SKM-1 treated with dmso at 0.1 percent for 144 hours (cell line): ENCODE data around the gene LEAP2.

Experiments
- DNase-seq: peaks from one replicate; lab custom pipeline; 2025; ENCODE audit not compliant: unreplicated experiment; lab: John Stamatoyannopoulos, UW

LEAP2 gene

GRCh38 chr5:132876020-132876759, 2.7 kb downstream of the LEAP2 start:
- DNase-seq, result no peak

GRCh38 chr5:132877466-132877865, 4.0 kb downstream of the LEAP2 start:
- DNase-seq, result no peak

DNA sequence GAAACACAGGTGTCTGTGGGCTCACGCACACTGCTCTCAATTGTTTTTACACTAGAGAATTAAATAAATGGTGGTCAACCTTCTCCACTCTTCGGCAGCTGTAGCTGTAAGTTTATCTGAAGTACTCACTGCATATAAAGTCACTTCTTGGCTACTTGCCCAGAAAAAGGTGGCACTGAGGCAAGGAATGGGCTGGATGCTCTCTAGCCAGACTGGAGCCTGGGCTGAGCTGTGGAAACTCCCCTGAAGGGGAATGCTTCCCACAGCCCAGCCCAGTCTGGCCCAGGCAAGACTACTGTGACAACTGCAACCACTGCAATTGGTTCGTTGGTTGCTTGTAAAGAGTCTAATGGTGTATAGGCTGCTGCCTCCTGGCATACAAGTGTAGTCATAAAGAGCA, 4.5 kb downstream of the LEAP2 start:
- no peak for DNase-seq

DNA sequence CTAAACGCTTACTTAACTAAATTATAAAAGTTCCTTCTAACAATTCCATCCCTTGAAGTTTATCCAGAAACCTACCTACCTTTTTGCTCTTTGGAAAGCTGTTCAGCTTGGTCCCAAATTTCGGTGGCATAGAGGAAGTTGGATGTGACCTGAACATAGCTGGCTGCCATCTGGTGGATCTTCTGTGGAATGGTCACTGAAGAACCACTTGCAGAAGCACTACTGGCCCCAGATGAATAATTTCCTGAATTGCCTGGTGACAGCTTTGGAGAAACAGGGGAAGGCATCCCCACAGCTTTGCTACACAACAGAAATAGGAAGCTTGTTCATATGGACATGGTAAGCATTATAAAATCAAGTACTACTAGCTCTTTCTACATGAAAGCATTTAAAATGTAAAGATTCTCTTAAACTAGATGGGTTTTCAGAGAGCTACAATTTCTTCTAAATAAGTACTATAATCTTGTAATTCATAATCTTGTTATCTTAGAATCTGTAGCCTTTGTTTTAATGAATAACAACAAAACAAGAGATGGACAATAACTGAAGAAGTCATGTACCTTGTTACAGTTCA, 9.9 kb downstream of the LEAP2 start:
- peak; percentile 80 for DNase-seq

- no peak for DNase-seq
Measured at GRCh38 chr5:132884548-132884947, 11.1 kb downstream of the LEAP2 start.

GRCh38 chr5:132886064-132886823, 12.8 kb downstream of the LEAP2 start:
- no peak for DNase-seq

DNA sequence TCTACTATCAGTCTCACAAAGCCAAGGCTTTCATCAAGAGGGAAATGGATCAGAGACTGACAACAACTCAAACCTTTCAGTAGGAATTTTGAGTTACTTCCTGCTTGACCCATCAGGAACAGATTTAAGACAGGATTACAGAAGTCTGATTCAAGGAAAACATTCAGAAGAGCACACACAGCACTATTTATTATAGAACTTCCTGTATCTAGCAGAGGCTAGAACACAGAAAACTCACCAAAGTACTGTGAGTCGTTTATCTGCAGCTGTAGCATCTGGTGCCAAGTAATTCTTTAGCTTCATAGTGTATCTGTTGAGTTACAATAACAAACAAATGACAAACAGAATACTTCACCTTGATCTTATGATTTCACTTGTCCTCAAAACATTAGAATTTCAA, 13.8 kb downstream of the LEAP2 start:
- no peak for DNase-seq

GRCh38 chr5:132889501-132889900, 16.0 kb downstream of the LEAP2 start:
- DNase-seq, result no peak

DNA sequence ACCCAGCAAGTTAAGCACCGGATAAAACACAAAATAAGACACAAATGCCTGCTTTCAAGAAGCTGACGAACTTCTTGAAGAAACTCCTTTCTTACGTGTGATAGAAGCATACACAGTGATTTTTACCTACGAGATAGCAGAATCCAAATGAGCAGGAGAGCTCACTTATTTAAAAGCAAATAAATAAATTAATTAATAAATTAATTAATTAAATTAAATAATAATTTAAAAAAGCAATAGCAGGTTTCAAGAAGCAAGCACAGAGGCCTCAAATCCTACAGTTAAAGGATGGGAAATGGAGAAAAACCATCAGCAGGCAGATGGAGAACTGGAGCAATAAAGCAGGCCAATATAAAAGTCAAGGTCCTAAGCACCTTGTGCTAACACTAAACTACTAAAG, 17.3 kb downstream of the LEAP2 start:
- no peak for DNase-seq

DNA sequence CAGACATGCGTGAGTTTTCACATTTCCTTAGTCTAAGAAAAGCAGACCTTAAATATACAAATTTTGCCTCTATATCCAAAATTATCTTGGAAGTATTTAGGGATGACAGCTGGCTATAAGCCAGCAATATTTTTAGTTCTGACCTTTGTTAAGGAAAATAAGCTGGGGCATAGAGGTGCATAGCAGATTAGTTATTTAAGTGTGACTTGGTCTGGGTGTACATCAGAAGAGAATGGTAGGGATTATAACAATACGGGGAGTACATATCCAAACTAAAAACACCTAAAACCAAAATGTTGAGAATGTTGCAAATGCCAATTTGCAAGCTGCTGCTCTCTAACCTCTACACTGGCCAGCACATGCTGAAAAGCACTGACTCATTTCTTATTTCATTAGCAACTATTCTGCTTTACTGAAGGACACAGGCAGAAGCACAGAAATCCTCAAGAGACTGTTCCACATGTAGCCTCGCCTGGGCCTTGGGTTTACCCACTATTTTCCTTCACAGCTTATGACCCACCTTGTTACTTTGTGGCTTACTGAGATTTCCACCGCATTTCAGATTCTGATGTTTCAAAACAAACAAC, 22.3 kb downstream of the LEAP2 start:
- no peak for DNase-seq

DNA sequence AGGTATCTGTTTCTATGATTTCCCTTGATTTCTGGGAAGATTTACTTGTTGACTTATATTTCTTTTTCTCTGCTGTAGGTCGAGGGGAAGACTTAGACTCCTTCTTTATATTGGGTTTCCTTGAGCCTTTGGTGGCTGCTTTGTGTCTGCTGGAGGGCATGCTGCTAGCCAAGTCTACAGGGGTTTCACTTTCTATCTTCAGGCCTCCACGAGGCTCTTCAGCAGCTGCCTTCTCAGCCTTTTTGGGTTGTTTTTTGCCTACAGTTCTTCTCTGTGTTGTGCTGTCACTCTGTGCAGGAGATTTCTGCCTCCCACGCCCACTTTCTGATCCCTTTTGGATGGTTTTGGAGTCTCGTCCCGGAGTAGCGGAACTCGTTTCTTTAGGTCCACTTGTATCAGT, 23.2 kb downstream of the LEAP2 start:
- DNase-seq, result no peak

DNA sequence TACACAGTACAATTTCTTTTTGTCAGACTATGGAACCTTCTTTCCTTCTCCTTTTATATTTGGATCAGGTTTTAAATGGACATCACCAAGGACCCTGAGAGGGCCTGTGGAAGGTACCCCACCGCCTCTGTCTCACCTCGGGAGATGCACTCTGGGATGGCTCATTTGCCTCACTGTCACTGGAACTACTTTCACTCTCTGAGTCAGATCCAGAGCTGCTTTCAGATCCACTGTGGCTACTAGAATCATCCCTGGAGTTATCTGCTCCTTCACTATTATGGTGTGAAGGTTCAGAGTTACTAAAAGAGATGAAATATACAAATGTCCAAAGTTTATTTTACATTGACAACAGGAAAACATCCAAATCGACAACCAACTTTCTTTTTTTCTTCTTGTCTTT, 24.6 kb downstream of the LEAP2 start:
- DNase-seq, result no peak

DNA sequence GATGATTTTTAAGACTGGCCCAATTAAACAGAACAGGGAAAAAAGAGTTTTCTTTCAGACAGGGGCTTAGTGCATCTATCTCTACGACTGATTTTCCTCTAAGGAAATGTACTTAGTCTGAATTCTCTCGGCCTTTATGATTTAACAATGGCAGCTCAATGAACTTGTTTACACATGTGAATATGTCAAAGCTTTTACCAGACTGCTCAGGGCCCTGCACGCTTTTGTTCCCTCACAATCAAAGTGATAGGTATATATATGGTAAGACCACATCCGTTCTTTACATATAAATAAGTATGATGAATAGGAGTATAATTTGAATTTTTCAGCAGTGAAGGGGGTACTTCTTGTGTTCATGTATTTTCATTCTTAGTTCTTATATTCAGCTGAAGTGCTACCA, 27.6 kb downstream of the LEAP2 start:
- DNase-seq, result no peak

DNA sequence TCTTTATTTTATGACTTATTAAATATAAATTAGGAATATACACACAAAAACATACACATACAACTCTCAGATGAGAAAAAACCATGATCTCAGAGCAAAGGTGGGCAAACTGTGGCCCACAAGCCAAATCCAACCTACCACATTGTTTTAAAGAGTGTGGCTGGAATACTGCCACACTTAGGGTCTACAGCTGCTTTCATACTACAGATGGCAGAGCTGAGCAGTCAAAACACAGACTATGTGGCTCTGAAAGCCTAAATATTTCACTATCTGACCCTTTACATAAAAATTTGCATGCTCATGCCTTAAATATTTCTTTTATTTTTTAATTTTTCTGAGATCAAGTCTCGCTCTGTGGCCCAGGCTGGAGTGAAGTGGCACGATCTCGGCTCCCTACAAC, 28.3 kb downstream of the LEAP2 start:
- DNase-seq, result no peak

DNA sequence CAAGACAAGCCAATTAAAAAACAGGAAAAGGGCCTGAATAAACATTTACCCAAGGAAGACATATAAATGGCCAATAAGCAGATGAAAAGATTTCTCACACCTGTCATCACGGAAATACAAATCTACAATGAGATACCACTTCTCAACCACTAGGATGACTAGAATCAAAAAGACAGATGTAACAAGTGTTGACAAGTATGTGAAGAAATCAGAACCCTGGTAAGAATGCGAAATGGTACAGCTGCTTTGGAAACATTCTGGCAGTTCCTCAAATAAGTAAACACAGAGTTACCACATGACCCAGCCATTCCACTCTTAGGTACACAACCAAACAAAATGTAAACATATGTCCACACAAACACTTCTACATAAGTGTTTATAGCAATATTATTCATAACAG, 32.5 kb downstream of the LEAP2 start:
- peak; percentile 2 for DNase-seq

DNA sequence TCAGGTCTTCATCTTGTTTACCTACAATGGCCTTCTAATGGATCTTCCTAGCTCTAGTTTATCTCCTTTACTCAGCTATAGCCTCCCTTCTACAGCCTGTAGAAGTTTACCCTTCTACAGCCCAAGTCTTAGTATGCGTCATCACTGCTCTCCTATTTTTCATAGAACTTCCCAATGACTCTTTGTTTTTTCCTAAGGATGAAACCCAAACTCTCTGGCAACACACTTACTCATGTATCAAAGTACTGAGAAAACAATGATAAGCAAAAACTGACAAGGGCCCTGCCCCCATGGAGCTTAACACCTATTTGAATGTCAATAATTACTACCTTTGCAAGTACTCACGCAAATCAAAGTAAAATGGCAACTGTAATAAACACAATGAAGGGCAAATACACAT, 33.7 kb downstream of the LEAP2 start:
- DNase-seq, result no peak

DNA sequence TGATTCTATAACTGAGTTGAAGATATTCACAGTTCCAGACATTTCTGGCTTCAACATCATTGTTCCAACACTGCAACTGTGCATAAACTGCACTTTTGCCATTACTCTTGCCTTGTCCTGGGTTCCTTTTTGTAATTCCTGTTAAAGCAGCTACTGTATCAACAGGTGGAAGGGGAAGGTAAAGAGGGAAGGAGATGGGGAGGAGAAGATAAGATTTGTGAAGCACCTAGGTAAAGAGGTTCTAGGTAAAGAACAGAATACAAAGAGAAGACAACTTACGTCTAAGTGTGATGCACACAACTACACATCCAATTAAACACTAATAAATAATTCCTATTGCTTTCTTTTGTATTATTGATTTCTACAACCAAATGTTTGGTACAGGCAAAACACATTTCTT, 36.2 kb downstream of the LEAP2 start:
- DNase-seq, result no peak

DNA sequence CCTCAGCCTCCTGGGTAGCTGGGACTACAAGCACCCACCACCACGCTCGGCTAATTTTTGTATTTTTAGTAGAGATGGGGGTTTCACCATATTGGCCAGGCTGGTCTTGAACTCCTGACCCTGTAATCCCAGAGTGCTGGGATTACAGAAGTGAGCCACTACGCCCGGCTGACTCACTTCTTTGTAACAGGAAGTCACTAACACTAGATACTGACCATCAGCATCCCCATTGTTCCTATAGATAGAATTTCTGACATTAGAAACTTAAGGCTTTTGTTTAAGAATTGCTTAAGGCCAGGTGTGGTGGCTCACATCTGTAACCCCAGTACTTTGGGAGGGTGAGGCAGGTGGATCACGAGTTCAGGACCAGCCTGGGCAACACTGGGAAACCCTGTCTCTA, 42.2 kb downstream of the LEAP2 start:
- DNase-seq, result no peak

DNA sequence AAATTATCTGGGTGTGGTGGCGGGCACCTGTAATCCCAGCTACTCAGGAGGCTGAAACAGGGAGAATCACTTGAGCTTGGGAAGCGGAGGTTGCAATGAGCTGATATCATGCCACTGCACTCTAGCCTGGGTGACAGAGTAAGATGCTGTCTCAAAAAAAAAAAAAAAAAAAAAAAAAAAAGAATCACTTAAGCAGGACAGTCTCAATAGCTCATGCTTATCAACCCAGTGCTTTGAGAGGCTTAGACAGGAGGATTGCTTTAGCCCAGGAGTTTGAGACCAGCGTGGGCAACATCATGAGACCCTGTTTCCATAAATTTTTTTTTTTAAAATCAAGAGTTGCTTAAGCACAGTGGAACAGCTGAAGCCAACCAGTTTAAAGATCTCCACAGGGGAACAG, 42.6 kb downstream of the LEAP2 start:
- no peak for DNase-seq
